HG03039 (cell line): ENCODE data around the gene PTDSS2.

Experiments used
- ATAC-seq: cut with Tn5 transposase; IDR thresholded peaks from one replicate; pipeline ENCODE4 v1.9.1; 2021; ENCODE audit warnings: mild to moderate bottlenecking, moderate library complexity; ENCODE audit not compliant: unreplicated experiment

The PTDSS2 gene

GRCh38 chr11:538431-539051 lies 88.5 kb downstream of the PTDSS2 start:
- ATAC-seq = no peak

GRCh38 chr11:539971-540481 lies 89.9 kb downstream of the PTDSS2 start:
- ATAC-seq = no peak
